Measurements from ENCODE around the gene SH2D3C. TPM values are rescaled to one million over a fixed set of nuclear protein-coding genes. Genes with fewer than 3 reads are reported as not detected.

The SH2D3C gene
- total and polyA plus RNA-seq, 4 donors = 34.5 to 51.5 (median 42.0) TPM

DNA sequence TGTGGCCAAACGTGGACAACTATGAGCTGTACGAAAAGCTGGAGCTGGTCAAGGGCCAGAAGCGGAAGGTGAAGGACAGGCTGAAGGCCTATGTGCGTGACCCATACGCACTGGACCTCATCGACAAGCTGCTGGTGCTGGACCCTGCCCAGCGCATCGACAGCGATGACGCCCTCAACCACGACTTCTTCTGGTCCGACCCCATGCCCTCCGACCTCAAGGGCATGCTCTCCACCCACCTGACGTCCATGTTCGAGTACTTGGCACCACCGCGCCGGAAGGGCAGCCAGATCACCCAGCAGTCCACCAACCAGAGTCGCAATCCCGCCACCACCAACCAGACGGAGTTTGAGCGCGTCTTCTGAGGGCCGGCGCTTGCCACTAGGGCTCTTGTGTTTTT lies 10.7 kb upstream of the SH2D3C start:
- no peaks in the 10 kb centered on the region for H3K27me3 ChIP-seq (ENCODE audit: control insufficient read depth in 3 of 3, insufficient read depth in 3 of 3, low read length in 2 of 3)
- ATAC-seq (ENCODE audit: insufficient read depth, low FRiP score) (no peak), DNase-seq (no peak)
- H3K4me1 ChIP-seq (ENCODE audit: control insufficient read depth in 5 of 5, insufficient read depth in 5 of 5, low read length in 5 of 5) = peaks cover 0 to 12% (median 6%) of the 10 kb centered on the region in 5 donors
- H3K27ac ChIP-seq (ENCODE audit: low read depth in 1 of 2, low read length in 1 of 2) = no peak overlapping the region
- 91 to 92% methylated on average over 25 of the region's 25 CpGs for WGBS, 2 donors
- TF ChIP-seq, protein P1, sequence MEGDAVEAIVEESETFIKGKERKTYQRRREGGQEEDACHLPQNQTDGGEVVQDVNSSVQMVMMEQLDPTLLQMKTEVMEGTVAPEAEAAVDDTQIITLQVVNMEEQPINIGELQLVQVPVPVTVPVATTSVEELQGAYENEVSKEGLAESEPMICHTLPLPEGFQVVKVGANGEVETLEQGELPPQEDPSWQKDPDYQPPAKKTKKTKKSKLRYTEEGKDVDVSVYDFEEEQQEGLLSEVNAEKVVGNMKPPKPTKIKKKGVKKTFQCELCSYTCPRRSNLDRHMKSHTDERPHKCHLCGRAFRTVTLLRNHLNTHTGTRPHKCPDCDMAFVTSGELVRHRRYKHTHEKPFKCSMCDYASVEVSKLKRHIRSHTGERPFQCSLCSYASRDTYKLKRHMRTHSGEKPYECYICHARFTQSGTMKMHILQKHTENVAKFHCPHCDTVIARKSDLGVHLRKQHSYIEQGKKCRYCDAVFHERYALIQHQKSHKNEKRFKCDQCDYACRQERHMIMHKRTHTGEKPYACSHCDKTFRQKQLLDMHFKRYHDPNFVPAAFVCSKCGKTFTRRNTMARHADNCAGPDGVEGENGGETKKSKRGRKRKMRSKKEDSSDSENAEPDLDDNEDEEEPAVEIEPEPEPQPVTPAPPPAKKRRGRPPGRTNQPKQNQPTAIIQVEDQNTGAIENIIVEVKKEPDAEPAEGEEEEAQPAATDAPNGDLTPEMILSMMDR (IDR thresholded peaks at IDR 0.05; ENCODE audit: control extremely low read depth, extremely low read depth) = no peak
- H3K4me3 ChIP-seq = no peak overlapping the region
- no peaks in the 10 kb centered on the region for H3K9me3 ChIP-seq (ENCODE audit: control insufficient read depth in 4 of 4, insufficient read depth in 3 of 4, low read length in 3 of 4)
- H3K36me3 ChIP-seq (ENCODE audit: control insufficient read depth in 4 of 4, insufficient read depth in 4 of 4, low read length in 4 of 4) = peaks cover 14 to 45% (median 35%) of the 10 kb centered on the region in 4 donors
- no peak overlapping the region for H3K9ac ChIP-seq (ENCODE audit: insufficient read depth in 1 of 2, low read length in 2 of 2)

DNA sequence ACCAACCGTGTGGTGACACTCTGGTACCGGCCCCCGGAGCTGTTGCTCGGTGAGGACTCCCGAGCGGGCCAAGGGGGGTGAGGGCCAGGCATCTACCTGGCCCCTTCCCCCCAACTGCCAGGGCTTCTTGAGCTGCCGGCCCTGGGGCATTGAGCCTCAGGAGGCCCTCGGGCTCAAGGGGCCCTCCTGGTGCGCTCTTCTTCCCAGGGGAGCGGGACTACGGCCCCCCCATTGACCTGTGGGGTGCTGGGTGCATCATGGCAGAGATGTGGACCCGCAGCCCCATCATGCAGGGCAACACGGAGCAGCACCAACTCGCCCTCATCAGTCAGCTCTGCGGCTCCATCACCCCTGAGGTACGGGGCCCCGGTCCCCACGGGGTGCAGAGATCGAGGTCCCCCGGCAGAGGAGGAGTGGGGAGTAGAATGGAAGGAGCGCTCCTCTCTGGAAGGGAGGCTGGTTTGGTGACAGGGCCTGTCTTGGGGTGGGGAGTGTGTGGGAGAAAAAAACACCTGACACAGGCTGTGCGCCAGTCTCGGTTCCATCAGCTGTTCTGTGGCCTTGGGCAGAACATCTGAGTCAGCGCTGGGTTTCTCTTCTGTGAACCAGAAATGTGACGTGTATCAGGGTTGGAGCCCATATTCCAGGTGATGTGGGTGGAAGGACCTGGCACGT lies 10.0 kb upstream of the SH2D3C start:
- WGBS, 2 donors = 91 to 94% methylated on average over 26 of the region's 26 CpGs
- H3K27ac ChIP-seq (ENCODE audit: low read depth in 1 of 2, low read length in 1 of 2) = no peak overlapping the region
- TF ChIP-seq, protein P1 (IDR thresholded peaks at IDR 0.05; ENCODE audit: control extremely low read depth, extremely low read depth) = no peak
- H3K9ac ChIP-seq (ENCODE audit: insufficient read depth in 1 of 2, low read length in 2 of 2) = no peak overlapping the region
- peaks cover 0 to 12% (median 6%) of the 10 kb centered on the region in 5 donors for H3K4me1 ChIP-seq (ENCODE audit: control insufficient read depth in 5 of 5, insufficient read depth in 5 of 5, low read length in 5 of 5)
- no peaks in the 10 kb centered on the region for H3K9me3 ChIP-seq (ENCODE audit: control insufficient read depth in 4 of 4, insufficient read depth in 3 of 4, low read length in 3 of 4)
- no peak overlapping the region for H3K4me3 ChIP-seq
- no peaks in the 10 kb centered on the region for H3K27me3 ChIP-seq (ENCODE audit: control insufficient read depth in 3 of 3, insufficient read depth in 3 of 3, low read length in 2 of 3)
- no peak for ATAC-seq (ENCODE audit: insufficient read depth, low FRiP score)
- peaks cover 14 to 45% (median 35%) of the 10 kb centered on the region in 4 donors for H3K36me3 ChIP-seq (ENCODE audit: control insufficient read depth in 4 of 4, insufficient read depth in 4 of 4, low read length in 4 of 4)
- no peak for DNase-seq

- no peak overlapping the region for H3K9ac ChIP-seq (ENCODE audit: insufficient read depth in 1 of 2, low read length in 2 of 2)
- no peak for DNase-seq
- TF ChIP-seq, protein P1 (IDR thresholded peaks at IDR 0.05; ENCODE audit: control extremely low read depth, extremely low read depth) = no peak
- WGBS, 2 donors = 1 to 2% methylated on average over 12 of the region's 12 CpGs
- H3K4me1 ChIP-seq (ENCODE audit: control insufficient read depth in 5 of 5, insufficient read depth in 5 of 5, low read length in 5 of 5) = peaks cover 0 to 10% (median 3%) of the 10 kb centered on the region in 5 donors
- peak overlapping the region; percentile 91 to 96 for H3K27ac ChIP-seq (ENCODE audit: low read depth in 1 of 2, low read length in 1 of 2)
- no peak for ATAC-seq (ENCODE audit: insufficient read depth, low FRiP score)
- peaks cover 14 to 42% (median 35%) of the 10 kb centered on the region in 4 donors for H3K36me3 ChIP-seq (ENCODE audit: control insufficient read depth in 4 of 4, insufficient read depth in 4 of 4, low read length in 4 of 4)
- no peaks in the 10 kb centered on the region for H3K9me3 ChIP-seq (ENCODE audit: control insufficient read depth in 4 of 4, insufficient read depth in 3 of 4, low read length in 3 of 4)
- H3K27me3 ChIP-seq (ENCODE audit: control insufficient read depth in 3 of 3, insufficient read depth in 3 of 3, low read length in 2 of 3) = no peaks in the 10 kb centered on the region
- H3K4me3 ChIP-seq = peak overlapping the region; percentile 88
These were observed 8.3 kb upstream of the SH2D3C start for GRCh38 chr9:127786773-127787104.
